Measurements from ENCODE around the gene FAM216A.
"Not testable (repeated sequence)": the region's sequence is repeated elsewhere in the genome, so short reads cannot be mapped to it uniquely, and the experiment has no call there.

FAM216A gene, protein sequence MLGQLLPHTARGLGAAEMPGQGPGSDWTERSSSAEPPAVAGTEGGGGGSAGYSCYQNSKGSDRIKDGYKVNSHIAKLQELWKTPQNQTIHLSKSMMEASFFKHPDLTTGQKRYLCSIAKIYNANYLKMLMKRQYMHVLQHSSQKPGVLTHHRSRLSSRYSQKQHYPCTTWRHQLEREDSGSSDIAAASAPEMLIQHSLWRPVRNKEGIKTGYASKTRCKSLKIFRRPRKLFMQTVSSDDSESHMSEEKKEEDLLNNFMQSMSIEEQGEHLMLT

DNA sequence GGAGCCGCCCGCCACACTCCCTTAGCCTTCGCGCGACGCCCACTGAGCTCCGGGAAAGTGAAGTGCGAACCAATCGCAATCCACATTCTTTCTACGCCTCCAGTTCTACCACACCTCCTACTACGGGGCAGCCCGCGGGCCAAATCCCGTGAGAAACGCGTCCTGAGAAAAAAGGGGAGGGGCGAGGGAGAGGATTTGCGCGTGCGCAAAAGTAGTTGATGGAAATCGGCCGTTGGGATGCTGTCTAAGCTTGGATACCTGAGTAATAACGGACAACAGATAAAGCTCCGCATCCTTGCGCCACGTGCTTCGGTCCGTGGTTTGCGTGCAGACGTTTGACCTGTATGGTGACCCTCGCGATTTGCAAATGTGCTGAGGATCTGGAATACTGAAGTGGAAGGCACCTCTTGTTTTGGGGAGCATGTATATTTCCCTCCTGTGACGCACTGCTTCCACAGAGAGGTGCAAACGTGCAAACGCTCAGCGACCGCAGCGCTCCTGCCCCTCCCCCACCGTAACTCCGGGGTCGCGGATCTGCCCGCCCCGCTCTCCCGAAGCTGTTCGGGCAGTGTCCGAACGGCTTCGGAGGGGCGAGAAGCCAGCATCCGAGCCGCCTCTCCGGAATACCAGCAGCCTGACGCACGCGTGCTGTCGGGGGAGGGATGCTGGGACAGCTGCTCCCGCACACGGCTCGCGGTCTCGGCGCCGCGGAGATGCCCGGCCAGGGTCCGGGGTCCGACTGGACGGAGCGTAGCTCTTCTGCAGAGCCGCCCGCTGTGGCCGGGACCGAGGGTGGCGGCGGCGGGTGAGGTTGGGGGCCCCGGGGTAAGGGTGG, at the start of gene FAM216A, which contains the start of gene GPN3:
TSS of gene FAM216A (plus strand) at position 632 of the 835 bp plus-strand sequence. CDS start at position 663, 31 bp downstream.
TSS of gene GPN3 (minus strand) at position 44 of the 835 bp plus-strand sequence. CDS start 54 bp downstream, outside the sequence.
- in situ Hi-C loops (cut with MboI; ENCODE audit: low sequenced_read_pairs) = no loop called here

DNA sequence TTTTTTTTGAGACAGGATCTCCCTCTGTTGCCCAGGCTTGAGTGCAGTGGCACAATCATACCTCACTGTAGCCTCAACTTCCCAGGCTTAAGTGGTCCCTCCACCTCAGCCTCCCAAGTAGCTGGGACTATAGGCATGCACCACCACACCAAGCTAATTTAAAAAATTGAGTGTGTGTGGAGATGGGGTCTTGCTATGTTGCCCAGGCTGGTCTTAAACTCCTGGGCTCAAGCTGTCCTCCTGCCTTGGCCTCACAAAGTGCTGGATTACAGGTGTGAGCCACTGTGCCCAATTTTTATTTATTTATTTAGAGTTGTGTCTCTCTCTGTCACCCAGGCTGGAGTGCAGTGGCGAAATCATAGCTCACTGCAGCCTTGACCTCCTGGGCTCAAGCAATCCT, 48.0 kb upstream of the FAM216A start:
- in situ Hi-C loops (cut with MboI; ENCODE audit: low sequenced_read_pairs) = loop anchor here (10.0 kb wide), 1 partner anchor 316 kb away; no protein-coding TSS in a partner anchor

DNA sequence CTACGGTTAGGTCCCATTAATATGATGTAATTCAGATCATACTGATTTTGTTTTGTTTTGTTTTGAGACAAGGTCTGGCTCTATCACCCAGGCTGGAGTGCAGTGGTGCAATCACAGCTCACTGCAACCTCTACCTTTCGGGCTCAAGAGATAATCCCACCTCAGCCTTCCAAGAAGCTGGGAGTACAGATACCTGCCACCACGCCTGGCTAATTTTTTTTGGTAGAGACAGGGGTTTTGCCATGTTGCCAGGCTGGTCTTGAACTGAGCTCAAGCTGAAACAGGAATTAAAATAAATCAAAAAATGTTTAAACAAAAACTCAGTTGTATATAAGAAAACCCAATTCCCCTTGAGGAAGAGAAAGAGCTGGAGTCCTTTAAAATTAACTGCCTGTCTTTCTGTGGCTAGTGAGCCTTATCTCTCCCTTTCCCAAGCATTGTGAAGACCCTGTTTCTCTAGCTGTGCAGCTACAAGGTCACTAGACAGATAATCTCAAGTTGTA, 47.4 kb upstream of the FAM216A start:
- in situ Hi-C loops (cut with MboI; ENCODE audit: low sequenced_read_pairs) = loop anchor here (10.0 kb wide), 1 partner anchor 316 kb away; no protein-coding TSS in a partner anchor

DNA sequence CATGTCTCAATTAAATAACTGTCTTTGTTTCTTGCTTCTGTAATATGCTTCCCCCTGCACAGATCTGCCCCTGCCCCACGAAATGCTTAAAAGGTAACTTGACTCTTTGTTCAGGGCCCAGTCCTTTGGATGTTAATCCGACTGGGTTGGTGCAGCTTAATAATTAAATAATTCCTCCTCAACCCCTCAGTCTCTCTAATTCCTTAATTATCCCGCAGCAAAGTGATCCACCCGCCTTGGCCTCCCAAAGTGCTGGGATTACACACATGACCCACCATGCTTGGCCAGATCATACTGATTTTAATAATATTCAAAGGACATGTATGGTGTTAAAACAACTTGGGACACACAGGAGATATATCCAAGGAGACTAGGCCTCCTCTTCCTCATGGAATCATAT, 46.9 kb upstream of the FAM216A start:
- in situ Hi-C loops (cut with MboI; ENCODE audit: low sequenced_read_pairs) = loop anchor here (10.0 kb wide), 1 partner anchor 317 kb away; no protein-coding TSS in a partner anchor

DNA sequence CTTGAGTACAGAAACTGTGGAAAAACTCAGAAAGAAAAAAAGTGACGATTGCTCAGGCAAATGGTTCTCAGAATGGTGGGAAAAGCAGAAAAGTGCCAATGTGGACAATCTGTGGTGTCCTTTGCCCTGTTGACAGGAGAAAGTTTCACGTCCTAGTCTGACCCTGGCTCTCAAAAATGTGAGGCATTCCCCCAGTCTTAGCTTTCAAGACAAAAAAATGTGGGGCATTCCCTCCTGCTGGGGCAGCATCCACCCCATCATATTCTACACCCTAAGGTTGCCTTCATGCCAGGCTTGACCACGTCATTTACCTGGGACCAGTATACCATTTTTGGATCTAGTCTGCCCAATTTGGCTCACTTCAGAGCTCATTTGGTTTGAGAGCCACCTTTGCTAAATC, 44.4 kb upstream of the FAM216A start:
- in situ Hi-C loops (cut with MboI; ENCODE audit: low sequenced_read_pairs) = loop anchor here (10.0 kb wide), 1 partner anchor 319 kb away; no protein-coding TSS in a partner anchor

DNA sequence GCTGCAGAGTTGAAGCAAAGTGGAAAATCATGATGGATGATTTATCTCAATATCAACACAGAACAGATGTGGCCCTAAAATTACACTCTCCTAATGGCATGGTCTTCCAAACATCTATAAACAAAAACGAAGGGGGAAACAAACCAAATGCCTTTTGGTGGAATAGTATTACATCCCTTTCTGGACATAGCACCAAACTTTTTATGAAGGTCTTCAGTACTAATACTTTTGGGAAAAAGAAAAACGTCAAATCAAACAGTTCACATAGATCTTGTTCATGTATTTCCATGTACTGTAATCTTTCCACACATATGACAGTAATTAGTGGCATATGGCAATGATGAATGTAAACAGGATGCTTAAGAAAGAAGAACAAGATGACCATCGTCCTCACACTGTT, 42.2 kb upstream of the FAM216A start:
- in situ Hi-C loops (cut with MboI; ENCODE audit: low sequenced_read_pairs) = loop anchor here (10.0 kb wide), 1 partner anchor 322 kb away; no protein-coding TSS in a partner anchor

DNA sequence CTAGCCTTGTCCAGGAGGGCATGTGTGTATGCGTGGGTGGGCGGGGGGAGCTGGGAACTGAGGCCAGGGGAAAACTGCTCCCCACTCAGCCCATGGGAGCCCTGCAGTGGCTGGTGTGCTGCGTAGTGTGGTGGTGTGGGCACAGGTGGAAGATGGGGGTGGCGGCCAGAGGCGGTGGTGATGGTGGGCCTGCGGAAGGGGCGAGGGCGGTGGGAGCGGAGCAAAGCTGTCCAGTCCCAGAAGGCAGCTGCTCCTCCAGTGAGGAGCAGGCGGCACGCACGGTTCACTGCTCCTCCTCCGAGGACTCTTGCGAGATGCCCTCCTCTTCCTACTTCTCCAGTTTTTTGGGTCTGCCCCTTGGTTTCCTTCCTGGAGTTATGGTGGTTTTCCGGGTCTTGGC, 39.0 kb upstream of the FAM216A start:
- in situ Hi-C loops (cut with MboI; ENCODE audit: low sequenced_read_pairs) = loop anchor here (10.0 kb wide), 1 partner anchor 325 kb away; no protein-coding TSS in a partner anchor

DNA sequence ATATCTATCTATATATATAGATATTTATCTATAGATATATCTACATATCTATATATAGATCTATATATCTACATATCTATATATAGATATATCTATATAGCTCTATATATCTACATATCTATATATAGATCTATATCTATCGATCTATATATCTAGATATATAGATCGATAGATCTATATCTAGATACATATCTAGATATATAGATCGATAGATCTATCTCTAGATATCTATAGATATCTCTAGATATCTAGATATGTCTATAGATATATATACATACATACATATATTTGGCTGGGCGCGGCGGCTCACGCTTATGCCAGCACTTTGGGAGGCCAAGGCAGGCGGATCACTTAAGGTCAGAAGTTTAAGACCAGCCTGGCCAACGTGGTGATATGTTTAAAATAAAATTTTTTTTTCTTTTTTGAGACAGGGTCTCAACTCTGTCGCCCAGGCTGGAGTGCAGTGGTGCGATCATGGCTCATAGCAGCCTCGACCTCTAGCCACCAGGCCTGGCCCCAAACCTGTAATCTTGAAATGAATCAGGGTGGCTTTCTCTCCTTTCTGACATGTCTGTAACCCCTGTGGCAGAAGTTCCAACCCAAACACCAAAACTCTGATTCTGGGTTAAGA, 36.6 kb upstream of the FAM216A start:
- in situ Hi-C loops (cut with MboI; ENCODE audit: low sequenced_read_pairs) = no loop called here

DNA sequence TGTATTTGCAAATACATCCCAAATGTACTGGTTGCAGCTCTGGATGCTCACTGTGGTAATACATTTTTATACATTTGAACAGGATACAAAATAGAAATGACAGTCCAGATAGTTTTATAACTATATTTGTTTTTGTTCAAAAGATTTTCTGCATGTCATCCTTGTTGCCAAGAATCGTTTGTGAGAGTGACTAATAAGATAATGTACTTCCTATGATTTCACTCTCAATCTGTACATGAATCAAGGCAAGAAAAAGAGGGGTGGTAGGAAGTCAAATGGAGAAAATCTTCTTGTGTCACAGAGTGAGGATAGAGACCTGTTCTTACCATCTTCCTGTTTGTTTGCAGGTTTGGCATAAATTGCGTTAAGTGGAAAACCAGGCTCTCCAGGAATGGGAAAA, 32.4 kb upstream of the FAM216A start:
- in situ Hi-C loops (cut with MboI; ENCODE audit: low sequenced_read_pairs) = no loop called here

DNA sequence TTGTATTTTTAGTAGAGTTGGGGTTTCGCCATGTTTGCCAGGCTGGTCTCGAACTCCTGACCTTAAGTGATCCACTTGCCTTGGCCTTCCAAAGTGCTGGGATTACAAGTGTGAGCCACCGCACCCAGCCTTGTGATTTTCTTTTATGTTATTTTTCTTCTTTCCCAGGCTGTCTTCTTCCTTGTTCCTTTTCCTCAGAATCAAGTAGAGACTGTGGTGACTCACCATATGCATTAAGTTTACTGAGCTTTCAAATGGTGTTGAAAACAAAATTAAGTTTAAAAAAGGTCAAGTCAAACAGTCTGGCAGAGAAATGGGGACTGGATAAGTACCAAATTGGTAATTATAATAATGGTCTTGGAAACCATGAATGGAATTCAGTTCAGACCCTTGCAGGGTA, 24.2 kb upstream of the FAM216A start:
- in situ Hi-C loops (cut with MboI; ENCODE audit: low sequenced_read_pairs) = no loop called here

DNA sequence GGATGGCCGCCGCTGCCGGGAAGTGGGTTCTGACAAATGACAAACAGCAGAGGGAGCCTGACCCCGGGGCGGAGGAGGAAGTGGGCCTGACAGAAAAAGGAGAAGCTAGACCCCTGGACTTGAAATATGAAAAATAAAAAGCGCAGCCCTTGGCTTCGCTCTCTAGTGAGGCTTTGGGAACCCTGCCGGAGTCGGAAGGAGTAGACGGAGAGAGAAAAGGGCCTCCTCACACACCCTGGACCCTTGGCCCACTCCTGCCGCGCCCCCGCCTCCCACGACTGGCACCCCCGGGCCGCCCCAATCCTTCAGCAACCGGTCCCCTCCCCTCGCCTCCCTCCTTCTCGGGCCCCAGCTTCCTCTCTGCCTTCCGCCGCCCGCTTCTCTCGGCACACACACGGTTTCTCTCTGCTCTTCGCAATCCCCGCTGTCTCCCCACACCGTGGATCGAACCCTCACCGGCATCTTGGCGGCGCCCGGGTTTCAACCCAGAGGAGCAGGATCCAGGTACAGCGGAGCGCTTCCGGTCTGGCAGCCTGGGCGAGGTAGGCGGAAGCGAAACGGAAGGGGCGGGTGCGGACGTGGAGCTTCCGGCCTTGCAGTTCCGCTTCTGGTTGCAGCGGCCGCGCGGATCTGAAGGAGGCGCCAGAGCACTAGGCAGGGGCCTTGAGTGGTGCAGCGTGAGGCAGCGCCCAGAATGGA, 18.7 kb upstream of the FAM216A start, which contains the start of gene ARPC3:
TSS of gene ARPC3 (minus strand) at position 539 of the 699 bp plus-strand sequence. CDS start at position 462, 77 bp downstream.
- in situ Hi-C loops (cut with MboI; ENCODE audit: low sequenced_read_pairs) = no loop called here

DNA sequence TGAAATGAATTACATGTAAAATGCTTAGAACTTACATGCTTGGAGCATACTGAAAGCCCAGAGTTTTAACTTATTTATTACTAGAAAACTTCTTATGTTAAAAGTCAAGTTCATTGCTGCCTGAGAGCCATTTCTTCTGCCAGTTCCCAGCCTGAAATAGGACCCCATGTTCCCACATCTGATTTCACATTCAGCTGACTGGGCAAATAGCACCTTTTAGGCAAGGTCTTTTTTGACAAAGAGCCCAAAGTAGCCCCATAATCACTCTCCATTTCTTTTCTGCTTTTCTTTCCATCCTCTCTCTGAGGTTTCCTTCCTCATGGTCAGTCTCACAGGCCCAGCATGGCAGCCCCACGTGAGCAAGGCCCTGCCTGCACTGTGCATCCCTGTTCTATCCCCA, 17.4 kb upstream of the FAM216A start:
- in situ Hi-C loops (cut with MboI; ENCODE audit: low sequenced_read_pairs) = no loop called here

DNA sequence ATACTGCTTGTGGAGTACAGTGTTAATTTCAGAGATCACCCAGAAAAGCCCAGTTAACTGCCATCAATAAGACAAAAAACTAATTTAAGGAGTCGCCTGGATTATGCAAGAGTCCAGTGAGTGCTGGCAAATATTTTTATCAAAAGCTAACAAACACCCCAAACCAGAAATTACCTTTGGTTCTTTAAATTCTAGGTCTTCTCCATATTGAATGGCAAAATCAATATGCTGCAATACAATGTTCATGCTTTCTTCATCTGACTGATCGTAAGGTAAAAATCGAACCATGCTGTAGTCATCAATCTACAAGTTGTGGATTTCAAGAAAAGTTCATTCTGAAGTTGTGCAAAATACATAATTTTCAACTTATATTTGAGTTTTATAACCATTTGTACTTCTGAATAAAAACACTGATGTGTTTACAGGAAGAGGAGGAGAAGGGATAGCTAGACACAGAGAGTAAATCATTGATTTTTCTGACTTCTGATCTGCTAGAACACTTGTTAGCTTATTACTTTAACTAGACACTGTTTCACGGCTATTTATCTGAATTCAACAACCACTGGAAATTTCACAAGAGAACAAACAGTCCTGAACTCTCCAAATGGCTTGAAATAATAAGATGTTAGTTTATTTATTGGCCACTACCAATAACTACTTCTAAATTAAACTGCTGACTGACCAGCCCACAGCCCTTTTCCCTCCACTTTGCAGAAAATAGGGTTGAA, 14.9 kb upstream of the FAM216A start:
- in situ Hi-C loops (cut with MboI; ENCODE audit: low sequenced_read_pairs) = no loop called here

DNA sequence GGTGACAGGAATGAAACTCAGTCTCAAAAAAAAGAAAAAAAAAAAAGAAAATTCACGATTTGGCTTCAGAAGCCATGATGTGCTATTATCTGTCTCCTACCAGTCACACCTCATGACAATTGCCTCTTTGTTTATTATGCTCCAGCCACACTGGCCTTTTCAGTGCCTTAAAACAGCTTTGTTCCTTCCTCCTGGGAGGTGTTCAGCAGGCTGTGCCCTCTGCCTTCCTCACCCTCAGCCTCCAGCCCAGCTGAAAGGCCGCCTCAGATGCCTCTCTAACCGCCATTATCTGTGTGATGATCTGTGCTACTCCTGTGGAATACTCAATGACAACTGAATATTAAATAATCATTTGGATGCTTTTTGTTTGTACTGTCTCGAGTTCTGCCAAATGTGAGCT, 9.9 kb upstream of the FAM216A start:
- in situ Hi-C loops (cut with MboI; ENCODE audit: low sequenced_read_pairs) = loop anchor here (5.0 kb wide), 1 partner anchor 139 kb away; no protein-coding TSS in a partner anchor

DNA sequence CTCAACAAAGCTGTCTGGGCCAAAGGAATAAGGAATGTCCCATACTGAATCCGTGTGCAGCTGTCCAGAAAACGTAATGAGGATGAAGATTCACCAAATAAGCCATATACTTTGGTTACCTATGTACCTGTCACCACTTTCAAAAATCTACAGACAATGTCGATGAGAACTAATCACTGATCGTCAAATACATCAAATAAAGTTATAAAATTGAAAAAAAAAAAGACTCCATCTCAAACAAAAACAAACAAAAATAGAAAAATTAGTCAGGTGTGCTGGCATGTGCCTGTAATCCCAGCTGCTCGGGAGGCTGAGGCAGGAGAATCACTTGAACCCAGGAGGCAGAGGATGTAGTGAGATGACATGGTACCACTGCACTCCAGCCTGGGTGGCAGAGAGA, 7.5 kb upstream of the FAM216A start:
- in situ Hi-C loops (cut with MboI; ENCODE audit: low sequenced_read_pairs) = not testable (repeated sequence)

DNA sequence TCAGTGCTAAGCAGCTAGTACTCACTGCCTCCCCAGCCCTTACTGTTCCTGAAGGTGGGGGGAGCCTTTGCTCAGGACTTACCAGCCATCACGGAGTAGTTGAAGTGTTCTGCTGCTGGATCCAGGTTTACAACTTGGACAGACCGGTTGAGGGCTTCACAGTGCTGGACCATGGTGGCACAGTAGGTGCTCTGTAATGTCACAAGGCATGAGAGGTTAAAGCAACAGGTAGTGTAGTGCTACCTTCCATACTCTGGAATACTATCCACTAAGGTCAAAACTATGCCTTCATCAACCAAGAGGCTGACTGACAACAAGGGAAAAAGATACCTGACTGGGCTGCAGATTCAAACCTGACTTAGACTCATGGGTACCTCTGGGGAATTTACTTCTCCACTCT, 3.6 kb upstream of the FAM216A start:
- in situ Hi-C loops (cut with MboI; ENCODE audit: low sequenced_read_pairs) = no loop called here

DNA sequence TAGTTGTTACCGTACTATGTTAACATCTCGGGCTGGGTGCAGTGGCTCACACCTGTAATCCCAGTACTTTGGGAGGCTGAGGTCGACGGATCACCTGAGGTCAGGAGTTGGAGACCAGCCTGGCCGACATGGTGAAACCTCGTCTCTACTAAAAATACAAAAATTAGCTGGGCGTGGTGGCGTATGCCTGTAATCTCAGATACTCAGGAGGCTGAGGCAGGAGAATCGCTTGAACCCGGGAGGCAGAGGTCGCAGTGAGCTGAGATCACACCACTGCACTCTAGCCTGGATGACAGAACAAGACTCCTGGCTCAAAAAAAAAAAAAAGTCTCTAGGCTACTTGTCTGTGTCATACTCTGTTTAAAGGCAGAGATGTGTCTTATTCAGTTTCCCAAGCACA, 2.9 kb upstream of the FAM216A start:
- in situ Hi-C loops (cut with MboI; ENCODE audit: low sequenced_read_pairs) = not testable (repeated sequence)

DNA sequence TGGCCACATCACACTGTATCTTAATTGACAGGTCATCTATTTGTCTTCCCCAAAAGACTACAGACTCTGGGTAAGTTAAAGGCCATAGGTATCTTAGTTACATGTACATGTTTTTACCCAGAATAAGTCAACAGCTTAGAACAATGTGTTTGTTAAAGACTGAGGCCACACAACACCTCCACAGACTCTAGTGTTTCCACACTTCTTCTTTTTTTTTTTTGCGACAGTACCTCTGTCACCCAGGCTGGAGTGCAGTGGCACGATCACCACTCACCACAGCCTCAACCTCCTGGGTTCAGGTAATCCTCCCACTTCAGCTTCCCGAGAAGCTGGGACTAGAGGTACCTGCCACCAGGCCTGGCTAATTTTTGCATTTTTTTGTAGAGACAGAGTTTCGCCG, 1.9 kb upstream of the FAM216A start:
- in situ Hi-C loops (cut with MboI; ENCODE audit: low sequenced_read_pairs) = no loop called here

DNA sequence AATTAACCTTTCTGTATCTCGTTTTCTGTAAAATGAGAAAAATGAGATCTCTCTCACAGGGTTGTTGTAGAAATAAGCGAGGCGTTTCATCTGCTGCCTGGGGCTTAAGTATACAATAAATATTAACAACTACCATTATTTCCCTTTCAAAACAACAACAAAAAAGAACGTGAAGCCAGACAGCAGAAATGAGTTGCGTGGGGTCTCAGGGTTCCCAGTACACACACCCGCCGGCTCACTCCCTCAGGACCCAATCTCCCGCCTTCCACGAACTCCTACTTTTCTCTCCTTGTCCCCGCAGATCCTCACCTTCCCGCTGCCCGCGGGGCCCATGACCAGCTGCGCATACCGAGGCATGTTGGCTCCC, 815 bp upstream of the FAM216A start:
- in situ Hi-C loops (cut with MboI; ENCODE audit: low sequenced_read_pairs) = no loop called here

DNA sequence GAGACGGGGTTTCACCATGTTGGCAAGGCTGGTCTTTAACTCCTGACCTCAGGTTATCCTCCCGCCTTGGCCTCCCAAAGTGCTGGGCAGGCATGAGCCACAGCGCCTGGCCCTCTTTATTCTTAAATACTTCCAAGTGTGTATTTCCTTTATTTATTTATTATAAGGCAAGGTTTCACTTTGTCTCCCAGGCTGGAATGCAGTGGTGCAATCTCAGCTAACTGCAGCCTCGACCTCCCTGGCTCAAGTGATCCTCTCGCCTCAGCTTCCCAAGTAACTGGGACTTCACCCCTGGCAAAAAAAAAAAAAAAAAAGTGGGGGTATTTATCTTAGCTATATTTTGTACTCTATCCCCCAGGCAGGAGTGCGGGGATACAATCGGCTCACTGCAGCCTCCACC, 6.8 kb downstream of the FAM216A start:
- in situ Hi-C loops (cut with MboI; ENCODE audit: low sequenced_read_pairs) = no loop called here

Data from HL-60/S4 (cell line).